Measurements from ENCODE around the gene VAV3.

GRCh38 chr1:107523061-107523460 is 441.9 kb downstream of the VAV3 start:
- TF ChIP-seq, protein P1, sequence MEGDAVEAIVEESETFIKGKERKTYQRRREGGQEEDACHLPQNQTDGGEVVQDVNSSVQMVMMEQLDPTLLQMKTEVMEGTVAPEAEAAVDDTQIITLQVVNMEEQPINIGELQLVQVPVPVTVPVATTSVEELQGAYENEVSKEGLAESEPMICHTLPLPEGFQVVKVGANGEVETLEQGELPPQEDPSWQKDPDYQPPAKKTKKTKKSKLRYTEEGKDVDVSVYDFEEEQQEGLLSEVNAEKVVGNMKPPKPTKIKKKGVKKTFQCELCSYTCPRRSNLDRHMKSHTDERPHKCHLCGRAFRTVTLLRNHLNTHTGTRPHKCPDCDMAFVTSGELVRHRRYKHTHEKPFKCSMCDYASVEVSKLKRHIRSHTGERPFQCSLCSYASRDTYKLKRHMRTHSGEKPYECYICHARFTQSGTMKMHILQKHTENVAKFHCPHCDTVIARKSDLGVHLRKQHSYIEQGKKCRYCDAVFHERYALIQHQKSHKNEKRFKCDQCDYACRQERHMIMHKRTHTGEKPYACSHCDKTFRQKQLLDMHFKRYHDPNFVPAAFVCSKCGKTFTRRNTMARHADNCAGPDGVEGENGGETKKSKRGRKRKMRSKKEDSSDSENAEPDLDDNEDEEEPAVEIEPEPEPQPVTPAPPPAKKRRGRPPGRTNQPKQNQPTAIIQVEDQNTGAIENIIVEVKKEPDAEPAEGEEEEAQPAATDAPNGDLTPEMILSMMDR (IDR thresholded peaks at IDR 0.05; ENCODE audit: insufficient read depth, low read depth, low read length): no peak
- no peak for TF ChIP-seq EZH2 (IDR thresholded peaks at IDR 0.05; ENCODE audit: insufficient read depth, low read length)

Measured in astrocyte (in vitro differentiated cells and primary cell).